VCaP (cell line): Measurements from ENCODE around the gene EMID1.
A peak's percentile ranks its signal among the peaks of the same experiment; 100 is the strongest.

Source experiments
- H3K27ac ChIP-seq: fragments of 450-650 bp; 2 replicates; pipeline ENCODE4 v1.5.1; 2017
- TF ChIP-seq, protein P1 (sequence below): fragments of 450-650 bp; conservative IDR thresholded peaks from 2 replicates; pipeline ENCODE4 v1.5.1; 2017; ENCODE audit warnings: mild to moderate bottlenecking, moderate library complexity

Gene EMID1

DNA sequence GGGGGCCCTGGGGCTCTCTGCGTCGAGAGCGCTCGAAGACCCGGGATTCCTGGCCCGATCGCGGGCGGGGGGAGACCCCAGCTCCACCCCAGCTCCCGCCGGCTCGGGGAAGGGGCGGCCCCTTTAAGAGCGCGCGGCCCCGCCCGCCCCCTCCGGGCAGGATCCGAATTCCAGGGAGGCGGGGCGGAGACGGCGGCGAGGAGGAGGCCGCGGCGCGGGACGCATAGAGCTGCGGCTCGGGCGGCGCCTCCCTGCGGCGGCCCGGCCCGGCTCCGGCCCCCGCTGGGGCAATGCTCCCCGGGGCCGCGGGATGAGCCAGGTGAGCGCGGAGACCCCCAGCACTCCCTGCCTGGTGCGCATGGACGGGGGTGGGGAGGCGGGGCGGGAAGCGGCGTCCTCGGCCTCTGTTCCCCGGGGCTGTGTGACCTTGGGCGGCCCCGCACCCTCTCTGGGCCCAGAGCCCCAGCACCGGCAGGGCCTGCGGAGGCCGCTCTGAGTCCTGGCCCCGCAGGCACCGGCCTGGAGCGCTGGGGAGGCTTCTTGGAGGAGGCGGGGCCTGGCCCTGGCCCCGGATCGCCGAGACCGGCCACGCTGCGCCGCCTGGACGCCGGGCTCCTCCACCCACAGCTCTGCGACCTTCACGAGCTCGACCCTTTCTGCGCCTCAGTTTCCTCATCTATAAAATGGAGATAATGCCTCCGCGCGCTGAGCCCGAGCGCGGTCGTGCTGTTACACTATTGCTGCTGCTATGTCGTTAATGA lies 101.3 kb downstream of the EMID1 start:
- TF ChIP-seq, protein P1, sequence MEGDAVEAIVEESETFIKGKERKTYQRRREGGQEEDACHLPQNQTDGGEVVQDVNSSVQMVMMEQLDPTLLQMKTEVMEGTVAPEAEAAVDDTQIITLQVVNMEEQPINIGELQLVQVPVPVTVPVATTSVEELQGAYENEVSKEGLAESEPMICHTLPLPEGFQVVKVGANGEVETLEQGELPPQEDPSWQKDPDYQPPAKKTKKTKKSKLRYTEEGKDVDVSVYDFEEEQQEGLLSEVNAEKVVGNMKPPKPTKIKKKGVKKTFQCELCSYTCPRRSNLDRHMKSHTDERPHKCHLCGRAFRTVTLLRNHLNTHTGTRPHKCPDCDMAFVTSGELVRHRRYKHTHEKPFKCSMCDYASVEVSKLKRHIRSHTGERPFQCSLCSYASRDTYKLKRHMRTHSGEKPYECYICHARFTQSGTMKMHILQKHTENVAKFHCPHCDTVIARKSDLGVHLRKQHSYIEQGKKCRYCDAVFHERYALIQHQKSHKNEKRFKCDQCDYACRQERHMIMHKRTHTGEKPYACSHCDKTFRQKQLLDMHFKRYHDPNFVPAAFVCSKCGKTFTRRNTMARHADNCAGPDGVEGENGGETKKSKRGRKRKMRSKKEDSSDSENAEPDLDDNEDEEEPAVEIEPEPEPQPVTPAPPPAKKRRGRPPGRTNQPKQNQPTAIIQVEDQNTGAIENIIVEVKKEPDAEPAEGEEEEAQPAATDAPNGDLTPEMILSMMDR: no peak
- H3K27ac ChIP-seq: peak overlapping the region; percentile 88

DNA sequence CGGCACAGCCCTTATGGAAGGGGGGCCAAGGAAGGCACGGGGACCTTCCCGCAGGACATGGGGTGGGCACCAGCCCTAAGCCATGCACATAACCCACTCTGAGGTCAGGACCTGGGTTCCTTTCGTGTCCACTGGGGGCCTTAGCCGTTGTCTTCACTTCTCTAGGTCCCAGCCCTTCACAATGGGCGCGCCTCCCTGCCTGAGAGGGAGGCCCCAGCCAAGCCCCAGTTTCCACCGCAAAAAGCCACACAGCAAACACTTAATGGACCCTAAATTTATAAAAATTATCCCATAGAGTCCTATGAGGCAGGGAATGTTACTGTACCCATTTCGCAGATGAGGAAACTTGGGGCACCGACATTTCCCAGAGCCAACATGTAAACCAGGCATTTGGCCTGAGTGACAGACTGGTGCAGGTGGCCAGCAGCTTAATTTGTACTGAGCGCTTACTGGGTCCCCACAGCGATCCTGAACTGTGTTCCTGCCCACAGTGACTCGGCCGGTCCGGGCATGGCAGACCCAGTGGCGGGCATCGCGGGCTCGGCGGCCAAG lies 102.0 kb downstream of the EMID1 start:
- peak overlapping the region; percentile 88 for H3K27ac ChIP-seq
- TF ChIP-seq, protein P1: no peak

DNA sequence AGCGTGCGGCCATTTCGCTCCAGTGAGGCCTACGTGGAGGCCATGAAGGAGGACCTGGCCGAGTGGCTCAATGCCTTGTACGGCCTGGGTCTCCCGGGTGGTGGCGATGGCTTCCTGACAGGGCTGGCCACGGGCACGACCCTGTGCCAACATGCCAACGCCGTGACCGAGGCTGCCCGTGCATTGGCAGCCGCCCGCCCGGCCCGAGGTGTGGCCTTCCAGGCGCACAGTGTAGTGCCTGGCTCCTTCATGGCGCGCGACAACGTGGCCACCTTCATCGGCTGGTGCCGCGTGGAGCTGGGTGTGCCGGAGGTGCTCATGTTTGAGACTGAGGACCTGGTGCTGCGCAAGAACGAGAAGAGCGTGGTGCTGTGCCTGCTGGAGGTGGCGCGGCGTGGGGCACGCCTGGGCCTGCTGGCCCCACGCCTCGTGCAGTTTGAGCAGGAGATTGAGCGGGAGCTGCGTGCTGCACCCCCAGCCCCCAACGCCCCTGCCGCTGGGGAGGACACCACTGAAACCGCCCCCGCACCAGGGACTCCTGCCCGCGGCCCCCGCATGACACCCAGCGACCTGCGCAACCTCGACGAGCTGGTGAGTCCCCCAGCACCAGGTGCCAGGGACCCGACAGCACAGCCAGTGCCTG lies 102.6 kb downstream of the EMID1 start:
- peak overlapping the region; percentile 88; the same call in 1 of the 2 replicates for H3K27ac ChIP-seq
- TF ChIP-seq, protein P1: no peak

DNA sequence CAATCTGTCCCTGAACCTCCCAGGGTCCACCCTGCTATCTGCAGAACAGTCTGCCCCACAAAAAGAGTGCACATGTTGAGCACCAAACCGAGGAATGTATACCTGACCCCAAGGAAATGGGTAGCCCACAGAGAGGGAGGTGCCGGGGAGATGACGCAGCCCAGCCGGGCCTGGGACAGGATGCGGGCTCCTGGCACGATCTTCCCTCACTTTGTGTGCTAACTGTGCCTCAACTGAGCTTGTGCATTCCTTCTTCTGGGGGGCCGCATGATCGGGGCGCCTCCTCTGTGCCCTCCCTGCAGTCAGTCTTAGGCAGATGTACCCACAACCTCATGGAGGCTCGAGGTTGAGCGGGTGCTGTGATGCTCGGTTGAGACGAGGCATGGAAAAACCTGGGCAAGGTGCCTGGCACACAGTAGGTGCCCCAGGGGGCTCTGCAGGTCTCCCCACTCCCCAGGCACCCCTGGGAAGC lies 103.1 kb downstream of the EMID1 start:
- H3K27ac ChIP-seq: peak overlapping the region; percentile 19; the same call in 1 of the 2 replicates
- TF ChIP-seq, protein P1: no peak
